Stimulated activated CD8-positive, alpha-beta memory T cell treated with anti-CD3 and anti-CD28 coated beads, Interleukin-7, amount 100 ng/mL, for 1 hour (primary cell): Measurements from ENCODE around the gene SMYD4.

ENCODE experiments used
- DNase-seq, 2 donors: peaks; one replicate each; pipeline ENCODE4 v3.0.0-alpha.2; 2020; ENCODE audit warnings: low read depth in 2 of 2

SMYD4 gene

GRCh38 chr17:1730326-1731193 is 99.1 kb downstream of the SMYD4 start:
- DNase-seq = no peak

GRCh38 chr17:1729966-1730325 is 99.8 kb downstream of the SMYD4 start:
- DNase-seq = no peak
